Astrocyte of the cerebellum (primary cell): ENCODE results near the gene FGFRL1.
A peak's percentile ranks its signal among the peaks of the same experiment; 100 is the strongest.
"Not testable (repeated sequence)": the region's sequence is repeated elsewhere in the genome, so short reads cannot be mapped to it uniquely, and the experiment has no call there.

ENCODE experiments used
- DNase-seq: peaks from one replicate; pipeline ENCODE4 v3.0.0-alpha.2; 2011; ENCODE audit warnings: low read depth
- H3K4me3 ChIP-seq: 2 replicates; pipeline ENCODE4 v1.5.1; 2011; ENCODE audit warnings: mild to moderate bottlenecking, low read depth, low read length, moderate library complexity
- in situ Hi-C: cut with HindIII; loops from 2 replicates; pipeline ENCODE4 v1.10.0; 2017; ENCODE audit warnings: low sequenced_read_pairs
- TF ChIP-seq, protein P1 (sequence below): IDR thresholded peaks from 2 replicates; pipeline ENCODE4 v1.5.1; 2012; ENCODE audit warnings: low read length, low read depth, moderate library complexity, mild to moderate bottlenecking; ENCODE audit errors: missing control alignments

The FGFRL1 gene

GRCh38 chr4:1050486-1051213 is 39.2 kb downstream of the FGFRL1 start:
- TF ChIP-seq, protein P1, sequence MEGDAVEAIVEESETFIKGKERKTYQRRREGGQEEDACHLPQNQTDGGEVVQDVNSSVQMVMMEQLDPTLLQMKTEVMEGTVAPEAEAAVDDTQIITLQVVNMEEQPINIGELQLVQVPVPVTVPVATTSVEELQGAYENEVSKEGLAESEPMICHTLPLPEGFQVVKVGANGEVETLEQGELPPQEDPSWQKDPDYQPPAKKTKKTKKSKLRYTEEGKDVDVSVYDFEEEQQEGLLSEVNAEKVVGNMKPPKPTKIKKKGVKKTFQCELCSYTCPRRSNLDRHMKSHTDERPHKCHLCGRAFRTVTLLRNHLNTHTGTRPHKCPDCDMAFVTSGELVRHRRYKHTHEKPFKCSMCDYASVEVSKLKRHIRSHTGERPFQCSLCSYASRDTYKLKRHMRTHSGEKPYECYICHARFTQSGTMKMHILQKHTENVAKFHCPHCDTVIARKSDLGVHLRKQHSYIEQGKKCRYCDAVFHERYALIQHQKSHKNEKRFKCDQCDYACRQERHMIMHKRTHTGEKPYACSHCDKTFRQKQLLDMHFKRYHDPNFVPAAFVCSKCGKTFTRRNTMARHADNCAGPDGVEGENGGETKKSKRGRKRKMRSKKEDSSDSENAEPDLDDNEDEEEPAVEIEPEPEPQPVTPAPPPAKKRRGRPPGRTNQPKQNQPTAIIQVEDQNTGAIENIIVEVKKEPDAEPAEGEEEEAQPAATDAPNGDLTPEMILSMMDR, result peak; percentile 59
- in situ Hi-C loops, result loop anchor here (10.0 kb wide), 1 partner anchor 54 kb away; no protein-coding TSS in a partner anchor
- H3K4me3 ChIP-seq, result no peak overlapping the region
- DNase-seq, result no peak

DNA sequence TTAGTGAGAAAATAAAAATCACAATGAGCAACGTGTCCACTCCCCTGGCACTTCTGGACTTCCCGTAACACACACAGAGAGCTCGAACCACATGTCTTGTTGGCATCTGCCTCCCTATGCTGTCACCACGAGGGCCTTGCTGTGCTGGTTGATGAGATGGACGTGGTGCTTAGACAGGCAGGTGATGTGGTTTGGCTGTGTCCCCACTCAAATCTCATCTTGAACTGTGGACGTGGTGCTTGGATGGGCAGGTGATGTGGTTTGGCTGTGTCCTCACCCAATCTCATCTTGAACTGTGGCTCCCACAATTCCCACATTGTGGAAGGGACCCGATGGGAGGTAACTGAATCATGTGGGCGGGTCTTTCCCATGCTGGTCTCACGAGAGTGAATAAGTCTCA is 40.0 kb downstream of the FGFRL1 start:
- TF ChIP-seq, protein P1, result no peak
- DNase-seq, result no peak
- in situ Hi-C loops, result loop anchor here (10.0 kb wide), 1 partner anchor 53 kb away; no protein-coding TSS in a partner anchor
- no peak overlapping the region for H3K4me3 ChIP-seq

GRCh38 chr4:1052231-1052671 is 40.8 kb downstream of the FGFRL1 start:
- TF ChIP-seq, protein P1, result no peak
- in situ Hi-C loops, result loop anchor here (10.0 kb wide), 1 partner anchor 53 kb away; no protein-coding TSS in a partner anchor
- no peak overlapping the region for H3K4me3 ChIP-seq
- no peak for DNase-seq

GRCh38 chr4:1053080-1053661 is 41.7 kb downstream of the FGFRL1 start:
- no peak for DNase-seq
- no peak overlapping the region for H3K4me3 ChIP-seq
- in situ Hi-C loops, result loop anchor here (10.0 kb wide), 1 partner anchor 52 kb away; no protein-coding TSS in a partner anchor

GRCh38 chr4:1053891-1054290 is 42.5 kb downstream of the FGFRL1 start:
- not testable (repeated sequence) for DNase-seq, H3K4me3 ChIP-seq
- in situ Hi-C loops, result loop anchor here (10.0 kb wide), 1 partner anchor 51 kb away; no protein-coding TSS in a partner anchor

More at GRCh38 chr4:1053080-1053661, 41.7 kb downstream of the FGFRL1 start:
- TF ChIP-seq, protein P1, result no peak

GRCh38 chr4:1054696-1055242 is 43.3 kb downstream of the FGFRL1 start:
- not testable (repeated sequence) for DNase-seq, H3K4me3 ChIP-seq
- in situ Hi-C loops, result loop anchor here (10.0 kb wide), 1 partner anchor 50 kb away; no protein-coding TSS in a partner anchor

- not testable (repeated sequence) for H3K4me3 ChIP-seq, DNase-seq
- in situ Hi-C loops, result loop anchor here (10.0 kb wide), 1 partner anchor 50 kb away; no protein-coding TSS in a partner anchor
Measured at GRCh38 chr4:1055243-1055701, 43.8 kb downstream of the FGFRL1 start.
